HL-60 (cell line): ENCODE data around the gene MOB3A.

Experiments
- DNase-seq, 2 experiments: peaks; one replicate each; pipeline ENCODE4 v3.0.0-alpha.2; 2010 to 2020; ENCODE audit warnings: low read depth in 1 of 2, low spot score in 1 of 2
- H3K27ac ChIP-seq: fragments of 250-450 bp; sonication (Bioruptor Pico); replicated peaks from 2 replicates; pipeline ENCODE4 v1.5.1; 2020; ENCODE audit warnings: mild to moderate bottlenecking, moderate library complexity
- H3K27me3 ChIP-seq: fragments of 250-450 bp; sonication (Bioruptor Pico); 2 replicates; pipeline ENCODE4 v1.5.1; 2021; ENCODE audit warnings: mild to moderate bottlenecking, moderate library complexity; ENCODE audit not compliant: insufficient read depth, poor library complexity, severe bottlenecking
- H3K4me3 ChIP-seq: replicated peaks from 2 replicates; pipeline ENCODE4 v1.5.1; 2011; ENCODE audit warnings: mild to moderate bottlenecking, control low read depth, low read length; ENCODE audit not compliant: insufficient read depth
- GABPA ChIP-seq: IDR thresholded peaks from 2 replicates; pipeline ENCODE4 v1.6.1; 2012; ENCODE audit warnings: low read depth
- POLR2AphosphoS5 ChIP-seq: IDR thresholded peaks from 2 replicates; pipeline ENCODE4 v1.6.1; 2012; ENCODE audit warnings: low read depth
- SPI1 ChIP-seq: IDR thresholded peaks from 2 replicates; pipeline ENCODE4 v1.6.1; 2012; ENCODE audit warnings: low read depth, mild to moderate bottlenecking, borderline replicate concordance
- TF ChIP-seq, protein P1 (sequence below): IDR thresholded peaks from 2 replicates; pipeline ENCODE4 v1.6.1; 2012; ENCODE audit warnings: low read depth; ENCODE audit not compliant: insufficient replicate concordance
- TF ChIP-seq, protein P2 (sequence below): IDR thresholded peaks from one replicate; pipeline ENCODE4 v1.5.1; 2011; ENCODE audit warnings: low read length, control low read depth, inconsistent platforms; ENCODE audit not compliant: insufficient read depth

Gene MOB3A

DNA sequence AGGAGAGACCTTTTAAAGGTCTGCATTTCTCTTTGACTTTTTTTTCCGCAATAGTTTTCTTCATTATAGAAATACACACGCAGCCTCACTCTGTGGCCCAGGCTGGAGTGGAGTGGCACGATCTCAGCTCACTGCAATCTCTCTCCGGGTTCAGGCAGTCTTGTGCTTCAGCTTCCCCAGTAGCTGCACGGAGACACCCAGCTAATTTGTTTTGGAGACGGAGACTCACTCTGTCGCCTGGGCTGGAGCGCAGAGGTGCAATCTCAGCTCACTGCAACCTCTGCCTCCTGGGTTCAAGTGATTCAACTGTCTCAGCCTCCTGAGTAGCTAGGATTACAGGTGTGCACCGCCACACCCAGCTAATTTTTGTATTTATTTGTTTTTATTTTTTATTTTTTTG, 33.4 kb downstream of the MOB3A start:
- no peak for DNase-seq
- Histone ChIP-seq H3K27ac (no peak overlapping the region), H3K4me3 (no peak overlapping the region), H3K27me3 (no peaks in the 10 kb centered on the region)
- TF ChIP-seq, protein P1, sequence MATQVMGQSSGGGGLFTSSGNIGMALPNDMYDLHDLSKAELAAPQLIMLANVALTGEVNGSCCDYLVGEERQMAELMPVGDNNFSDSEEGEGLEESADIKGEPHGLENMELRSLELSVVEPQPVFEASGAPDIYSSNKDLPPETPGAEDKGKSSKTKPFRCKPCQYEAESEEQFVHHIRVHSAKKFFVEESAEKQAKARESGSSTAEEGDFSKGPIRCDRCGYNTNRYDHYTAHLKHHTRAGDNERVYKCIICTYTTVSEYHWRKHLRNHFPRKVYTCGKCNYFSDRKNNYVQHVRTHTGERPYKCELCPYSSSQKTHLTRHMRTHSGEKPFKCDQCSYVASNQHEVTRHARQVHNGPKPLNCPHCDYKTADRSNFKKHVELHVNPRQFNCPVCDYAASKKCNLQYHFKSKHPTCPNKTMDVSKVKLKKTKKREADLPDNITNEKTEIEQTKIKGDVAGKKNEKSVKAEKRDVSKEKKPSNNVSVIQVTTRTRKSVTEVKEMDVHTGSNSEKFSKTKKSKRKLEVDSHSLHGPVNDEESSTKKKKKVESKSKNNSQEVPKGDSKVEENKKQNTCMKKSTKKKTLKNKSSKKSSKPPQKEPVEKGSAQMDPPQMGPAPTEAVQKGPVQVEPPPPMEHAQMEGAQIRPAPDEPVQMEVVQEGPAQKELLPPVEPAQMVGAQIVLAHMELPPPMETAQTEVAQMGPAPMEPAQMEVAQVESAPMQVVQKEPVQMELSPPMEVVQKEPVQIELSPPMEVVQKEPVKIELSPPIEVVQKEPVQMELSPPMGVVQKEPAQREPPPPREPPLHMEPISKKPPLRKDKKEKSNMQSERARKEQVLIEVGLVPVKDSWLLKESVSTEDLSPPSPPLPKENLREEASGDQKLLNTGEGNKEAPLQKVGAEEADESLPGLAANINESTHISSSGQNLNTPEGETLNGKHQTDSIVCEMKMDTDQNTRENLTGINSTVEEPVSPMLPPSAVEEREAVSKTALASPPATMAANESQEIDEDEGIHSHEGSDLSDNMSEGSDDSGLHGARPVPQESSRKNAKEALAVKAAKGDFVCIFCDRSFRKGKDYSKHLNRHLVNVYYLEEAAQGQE: no peak
- no peak for TF ChIP-seq SPI1
- TF ChIP-seq GABPA: no peak
- TF ChIP-seq, protein P2, sequence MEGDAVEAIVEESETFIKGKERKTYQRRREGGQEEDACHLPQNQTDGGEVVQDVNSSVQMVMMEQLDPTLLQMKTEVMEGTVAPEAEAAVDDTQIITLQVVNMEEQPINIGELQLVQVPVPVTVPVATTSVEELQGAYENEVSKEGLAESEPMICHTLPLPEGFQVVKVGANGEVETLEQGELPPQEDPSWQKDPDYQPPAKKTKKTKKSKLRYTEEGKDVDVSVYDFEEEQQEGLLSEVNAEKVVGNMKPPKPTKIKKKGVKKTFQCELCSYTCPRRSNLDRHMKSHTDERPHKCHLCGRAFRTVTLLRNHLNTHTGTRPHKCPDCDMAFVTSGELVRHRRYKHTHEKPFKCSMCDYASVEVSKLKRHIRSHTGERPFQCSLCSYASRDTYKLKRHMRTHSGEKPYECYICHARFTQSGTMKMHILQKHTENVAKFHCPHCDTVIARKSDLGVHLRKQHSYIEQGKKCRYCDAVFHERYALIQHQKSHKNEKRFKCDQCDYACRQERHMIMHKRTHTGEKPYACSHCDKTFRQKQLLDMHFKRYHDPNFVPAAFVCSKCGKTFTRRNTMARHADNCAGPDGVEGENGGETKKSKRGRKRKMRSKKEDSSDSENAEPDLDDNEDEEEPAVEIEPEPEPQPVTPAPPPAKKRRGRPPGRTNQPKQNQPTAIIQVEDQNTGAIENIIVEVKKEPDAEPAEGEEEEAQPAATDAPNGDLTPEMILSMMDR: no peak
- no peak for TF ChIP-seq POLR2AphosphoS5

DNA sequence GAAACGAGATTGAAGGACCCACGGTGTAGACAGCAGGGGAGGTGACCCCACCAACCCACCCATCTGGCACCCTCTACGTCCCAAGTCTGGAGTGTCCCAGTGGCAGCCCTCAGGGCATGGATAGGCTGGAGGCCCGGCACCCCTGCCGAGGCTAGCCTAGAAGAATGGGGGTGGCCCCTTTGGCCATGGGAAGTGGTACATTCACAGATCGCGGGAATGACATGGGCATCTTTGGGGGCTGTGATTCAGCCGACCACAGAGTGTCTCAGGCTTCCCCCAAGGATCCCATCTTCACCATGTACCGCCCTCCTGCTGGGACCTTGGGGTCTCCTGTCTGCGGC, 33.8 kb downstream of the MOB3A start:
- TF ChIP-seq, protein P2: no peak
- TF ChIP-seq SPI1 (no peak), POLR2AphosphoS5 (no peak), GABPA (no peak)
- TF ChIP-seq, protein P1: no peak
- no peak for DNase-seq
- Histone ChIP-seq H3K27me3 (no peaks in the 10 kb centered on the region), H3K27ac (peak overlapping the region; percentile 93), H3K4me3 (peak overlapping the region; percentile 51)

DNA sequence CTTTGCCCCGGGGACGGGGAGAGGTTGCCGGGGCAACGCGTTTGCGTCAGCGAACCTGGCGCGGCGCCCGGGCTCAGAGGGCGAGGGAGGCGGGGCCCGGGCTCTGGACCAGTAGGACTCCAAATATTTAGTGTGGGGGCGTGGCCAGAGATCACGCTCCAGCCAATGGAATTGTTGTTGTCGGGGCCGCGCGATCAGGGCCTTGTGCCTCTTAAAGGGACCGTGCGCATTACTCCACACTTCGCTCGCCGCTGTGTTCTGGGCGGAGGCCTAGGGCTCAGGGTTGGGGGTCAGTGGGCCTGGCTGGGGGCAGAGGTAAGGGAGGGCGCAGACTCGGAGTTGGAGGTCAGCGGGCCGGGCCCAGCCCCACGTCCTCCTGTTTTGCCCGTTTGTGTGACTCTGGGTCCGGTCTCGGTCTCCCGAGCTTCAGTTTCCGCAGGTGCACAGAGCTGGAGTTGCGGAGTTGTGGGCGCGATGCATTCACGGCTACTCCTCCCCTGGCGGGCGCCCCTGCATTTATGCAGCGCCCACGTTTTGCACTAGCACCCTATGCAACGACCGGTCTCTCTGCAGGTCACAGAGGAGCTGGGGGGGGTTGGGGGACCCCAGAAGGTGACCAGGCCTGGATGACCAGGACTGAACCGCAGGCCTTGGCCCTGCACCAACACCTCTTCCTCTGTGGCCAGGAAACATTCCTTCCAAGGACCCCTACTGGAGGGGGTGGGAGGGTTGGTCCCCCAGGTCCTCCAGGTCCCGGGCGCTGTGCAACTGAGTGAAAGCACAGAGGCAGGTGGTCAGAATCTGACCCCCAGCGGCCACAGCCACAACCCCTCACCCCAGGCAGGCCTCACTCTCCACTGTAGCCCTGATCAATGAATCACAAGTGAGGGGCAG, 34.4 kb downstream of the MOB3A start:
- Histone ChIP-seq H3K4me3 (peak overlapping the region; percentile 54), H3K27ac (peak overlapping the region; percentile 93), H3K27me3 (no peaks in the 10 kb centered on the region)
- TF ChIP-seq GABPA: no peak
- TF ChIP-seq, protein P1: peak; percentile 27
- peak; percentile 65; the same call in 1 of the 2 replicates for TF ChIP-seq POLR2AphosphoS5
- TF ChIP-seq, protein P2: no peak
- TF ChIP-seq SPI1: no peak
- peak; percentile 98 to 99 for DNase-seq
